ENCODE data around the gene ITPKB. TPM values are rescaled to one million over a fixed set of nuclear protein-coding genes. Genes with fewer than 3 reads are reported as not detected.

The ITPKB gene
- total RNA-seq, 1 donor from 2014 or later, result 44.1 TPM

GRCh38 chr1:226663327-226663704, 75.8 kb downstream of the ITPKB start:
- H3K4me1 ChIP-seq, result peaks cover 81% of the 10 kb centered on the region
- DNase-seq (no peak), ATAC-seq (no peak)
- intact Hi-C loops (cut with DNase I), result no loop called here
- H3K27me3 ChIP-seq, result no peaks in the 10 kb centered on the region
- TF ChIP-seq, protein P1, sequence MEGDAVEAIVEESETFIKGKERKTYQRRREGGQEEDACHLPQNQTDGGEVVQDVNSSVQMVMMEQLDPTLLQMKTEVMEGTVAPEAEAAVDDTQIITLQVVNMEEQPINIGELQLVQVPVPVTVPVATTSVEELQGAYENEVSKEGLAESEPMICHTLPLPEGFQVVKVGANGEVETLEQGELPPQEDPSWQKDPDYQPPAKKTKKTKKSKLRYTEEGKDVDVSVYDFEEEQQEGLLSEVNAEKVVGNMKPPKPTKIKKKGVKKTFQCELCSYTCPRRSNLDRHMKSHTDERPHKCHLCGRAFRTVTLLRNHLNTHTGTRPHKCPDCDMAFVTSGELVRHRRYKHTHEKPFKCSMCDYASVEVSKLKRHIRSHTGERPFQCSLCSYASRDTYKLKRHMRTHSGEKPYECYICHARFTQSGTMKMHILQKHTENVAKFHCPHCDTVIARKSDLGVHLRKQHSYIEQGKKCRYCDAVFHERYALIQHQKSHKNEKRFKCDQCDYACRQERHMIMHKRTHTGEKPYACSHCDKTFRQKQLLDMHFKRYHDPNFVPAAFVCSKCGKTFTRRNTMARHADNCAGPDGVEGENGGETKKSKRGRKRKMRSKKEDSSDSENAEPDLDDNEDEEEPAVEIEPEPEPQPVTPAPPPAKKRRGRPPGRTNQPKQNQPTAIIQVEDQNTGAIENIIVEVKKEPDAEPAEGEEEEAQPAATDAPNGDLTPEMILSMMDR (IDR thresholded peaks at IDR 0.05), result no peak
- H3K36me3 ChIP-seq, result no peaks in the 10 kb centered on the region
- no peaks in the 10 kb centered on the region for H3K9me3 ChIP-seq
- H3K4me3 ChIP-seq, result no peak overlapping the region
- peak overlapping the region; percentile 83 for H3K27ac ChIP-seq

DNA sequence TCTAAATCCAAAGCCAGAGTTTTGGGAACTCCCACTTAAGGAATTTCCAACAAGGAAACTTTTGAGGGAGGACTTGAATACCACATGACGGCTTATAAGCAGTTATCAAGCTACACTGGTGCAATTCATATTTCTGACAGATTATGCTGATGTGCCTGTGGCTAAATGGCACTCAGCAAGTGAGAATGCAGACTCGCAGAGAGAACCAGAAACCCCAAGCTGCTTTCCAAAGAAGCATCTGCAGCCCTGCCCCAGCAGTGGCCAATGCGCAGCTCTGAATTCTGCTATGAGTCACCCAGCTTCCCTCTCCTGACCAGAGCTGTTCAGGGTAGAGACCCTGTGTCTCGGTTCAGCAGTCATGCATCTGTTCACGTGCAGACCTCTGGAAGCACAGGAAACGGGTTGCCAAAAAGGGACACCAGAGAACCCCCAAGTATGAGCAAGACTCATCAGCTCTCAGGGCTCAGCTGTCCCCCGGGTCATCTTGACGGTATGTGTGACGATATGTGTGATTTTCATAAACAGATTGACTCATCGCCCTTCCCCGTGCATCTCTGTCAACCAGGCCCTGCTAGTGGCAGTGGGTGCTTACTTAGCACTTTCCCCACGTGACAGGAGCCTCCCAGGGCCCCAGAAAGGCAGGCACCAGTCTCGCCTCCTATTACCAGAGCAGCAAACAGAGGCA, 76.3 kb downstream of the ITPKB start:
- Histone ChIP-seq H3K4me1 (peaks cover 84% of the 10 kb centered on the region), H3K4me3 (no peak overlapping the region), H3K27me3 (no peaks in the 10 kb centered on the region), H3K36me3 (no peaks in the 10 kb centered on the region), H3K27ac (peak overlapping the region; percentile 83), H3K9me3 (no peaks in the 10 kb centered on the region)
- DNase-seq (no peak), ATAC-seq (peak; percentile 83)
- TF ChIP-seq, protein P1 (IDR thresholded peaks at IDR 0.05), result no peak
- intact Hi-C loops (cut with DNase I), result no loop called here

GRCh38 chr1:226661965-226662364, 77.1 kb downstream of the ITPKB start:
- TF ChIP-seq, protein P1 (IDR thresholded peaks at IDR 0.05), result no peak
- Histone ChIP-seq H3K9me3 (no peaks in the 10 kb centered on the region), H3K4me3 (no peak overlapping the region), H3K36me3 (no peaks in the 10 kb centered on the region), H3K27ac (peak overlapping the region; percentile 83), H3K27me3 (no peaks in the 10 kb centered on the region), H3K4me1 (peaks cover 91% of the 10 kb centered on the region)
- intact Hi-C loops (cut with DNase I), result no loop called here
- ATAC-seq, result no peak
- DNase-seq, result no peak

DNA sequence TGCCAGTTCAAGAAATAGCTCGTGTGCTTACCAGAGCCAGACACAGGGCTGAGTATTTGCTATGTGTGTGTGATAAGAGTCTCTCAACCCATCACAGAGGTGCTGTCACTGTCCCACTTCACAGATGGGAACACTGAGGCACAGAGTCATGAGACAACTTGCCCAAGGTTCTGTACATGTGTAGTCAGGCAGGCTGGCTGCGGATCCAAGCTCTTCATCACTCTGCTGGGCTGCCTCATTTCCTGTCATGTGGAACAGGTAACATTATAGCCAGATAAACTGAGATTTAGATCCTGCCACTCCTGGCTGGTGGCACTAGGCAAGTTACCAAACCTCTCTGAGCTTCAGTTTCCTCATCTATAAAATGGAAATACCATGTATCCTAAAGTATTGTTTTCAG, 77.8 kb downstream of the ITPKB start:
- intact Hi-C loops (cut with DNase I), result no loop called here
- TF ChIP-seq, protein P1 (IDR thresholded peaks at IDR 0.05), result no peak
- H3K36me3 ChIP-seq, result no peaks in the 10 kb centered on the region
- H3K9me3 ChIP-seq, result no peaks in the 10 kb centered on the region
- ATAC-seq, result no peak
- DNase-seq, result no peak
- H3K4me3 ChIP-seq, result no peak overlapping the region
- peaks cover 91% of the 10 kb centered on the region for H3K4me1 ChIP-seq
- peak overlapping the region; percentile 83 for H3K27ac ChIP-seq
- no peaks in the 10 kb centered on the region for H3K27me3 ChIP-seq

DNA sequence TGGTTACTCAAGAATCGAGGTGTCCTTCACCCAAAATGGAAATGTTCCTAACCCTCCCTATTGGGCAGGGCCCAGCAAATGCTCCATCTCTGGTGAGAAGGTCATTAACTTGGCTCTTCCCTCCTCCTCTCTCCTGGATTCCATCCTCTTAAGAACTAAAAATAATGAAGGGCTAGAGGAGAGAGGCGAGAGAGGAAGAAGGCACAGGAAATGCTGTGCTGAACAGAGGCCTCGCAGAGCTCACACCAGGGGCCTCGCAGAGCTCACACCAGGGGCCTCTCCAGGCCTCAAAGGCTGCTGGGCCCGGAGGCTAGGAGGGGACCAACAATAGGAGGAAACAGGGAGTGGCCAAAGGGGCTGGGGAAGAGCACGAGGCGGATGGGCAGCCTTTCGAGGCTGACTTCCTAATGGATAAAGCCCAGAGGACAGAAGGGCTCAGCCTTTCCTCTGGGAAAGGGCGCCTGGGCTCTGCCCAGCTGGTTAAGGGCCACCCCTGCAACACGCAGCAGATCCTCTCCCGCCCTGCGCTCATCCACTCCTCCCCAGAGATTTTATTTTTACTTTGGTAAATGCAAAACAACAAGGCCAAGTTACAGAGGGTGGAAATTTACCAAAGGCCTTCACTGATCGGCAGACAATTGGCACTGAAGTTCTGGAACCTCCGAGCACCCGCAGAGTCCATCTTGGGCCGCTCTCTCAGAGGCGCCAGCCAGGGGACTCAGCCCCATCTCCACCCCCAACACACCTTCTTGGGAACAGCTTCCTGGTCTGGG, 78.5 kb downstream of the ITPKB start:
- TF ChIP-seq, protein P1 (IDR thresholded peaks at IDR 0.05), result no peak
- no peak overlapping the region for H3K4me3 ChIP-seq
- ATAC-seq, result peak; percentile 5
- no peaks in the 10 kb centered on the region for H3K9me3 ChIP-seq
- no peaks in the 10 kb centered on the region for H3K27me3 ChIP-seq
- H3K27ac ChIP-seq, result peak overlapping the region; percentile 83
- H3K36me3 ChIP-seq, result no peaks in the 10 kb centered on the region
- peaks cover 93% of the 10 kb centered on the region for H3K4me1 ChIP-seq
- no peak for DNase-seq
- intact Hi-C loops (cut with DNase I), result no loop called here
